Body of pancreas (tissue), 4 donors: ENCODE data around the gene GDPD4. TPM values are rescaled to one million over a fixed set of nuclear protein-coding genes. Genes with fewer than 3 reads are reported as not detected.

Experiments
- ATAC-seq: fragments of 150-250 bp; one replicate; pipeline ENCODE4 v1.9.1; 2016
- DNase-seq, 4 donors: peaks; one replicate each; pipeline ENCODE4 v3.0.0-alpha.2; 2019
- H3K27ac ChIP-seq, 4 donors: fragments of 200-600 bp; sonication (generic); 1 replicate in 3 of 4; 2 replicates in 1 of 4; pipeline versions ENCODE4 v1.5.1 to v1.6.1; 2016 to 2019; ENCODE audit warnings: mild to moderate bottlenecking in 1 of 4, mixed read lengths in 1 of 4, moderate library complexity in 1 of 4
- H3K27me3 ChIP-seq, 2 donors: fragments of 200-600 bp; sonication (generic); one replicate each; pipeline ENCODE4 v1.6.0; 2016; ENCODE audit warnings: mild to moderate bottlenecking in 1 of 2
- H3K36me3 ChIP-seq, 2 donors: fragments of 200-600 bp; sonication (generic); replicated peaks in 1 of 2; 2 replicates each; pipeline ENCODE4 v1.5.1; 2016; ENCODE audit warnings: low read depth in 2 of 2; ENCODE audit not compliant: insufficient read depth in 1 of 2
- H3K4me1 ChIP-seq: fragments of 200-600 bp; sonication (generic); one replicate; pipeline ENCODE4 v1.6.0; 2016
- H3K4me3 ChIP-seq, 2 donors: fragments of 200-600 bp; sonication (generic); 1 replicate in 1 of 2; 2 replicates in 1 of 2; pipeline ENCODE4 v1.5.1; 2016 to 2019
- H3K9me3 ChIP-seq, 3 donors: fragments of 200-600 bp; sonication (generic); 1 replicate in 2 of 3; 2 replicates in 1 of 3; pipeline ENCODE4 v1.5.1; 2016
- CTCF ChIP-seq, 7 experiments: fragments of 450-650 bp in 4 of 7; fragments of 200-600 bp in 3 of 7; sonication (generic) in 3 of 7; IDR thresholded peaks; one replicate each; pipeline ENCODE4 v1.5.1; 2016 to 2019; ENCODE audit warnings: antibody characterized with exemption in 7 of 7
- POLR2A ChIP-seq, 3 donors: fragments of 450-650 bp; IDR thresholded peaks; one replicate each; pipeline ENCODE4 v1.6.1; 2016; ENCODE audit warnings: antibody characterized with exemption in 3 of 3, mild to moderate bottlenecking in 2 of 3
- WGBS, 2 donors: methylation state at CpG; one replicate each; pipeline ENCODE4 v1.1.5; 2017; 5-methylcytosine and 5-hydroxymethylcytosine counted together
- intact Hi-C: fragments of 100-400 bp; cut with DNase I; formaldehyde crosslinking; loops from one replicate; pipeline ENCODE4 v1.15.1; 2023
- total RNA-seq, 2 donors: library from RNA; depleted of rRNA; stranded (reverse); fragments of >200 nt; gene quantifications; one replicate each; pipeline ENCODE4 v1.1.0, GENCODE V29; 2016

Gene GDPD4
- total RNA-seq, 2 donors from 2014 or later, result not detected

DNA sequence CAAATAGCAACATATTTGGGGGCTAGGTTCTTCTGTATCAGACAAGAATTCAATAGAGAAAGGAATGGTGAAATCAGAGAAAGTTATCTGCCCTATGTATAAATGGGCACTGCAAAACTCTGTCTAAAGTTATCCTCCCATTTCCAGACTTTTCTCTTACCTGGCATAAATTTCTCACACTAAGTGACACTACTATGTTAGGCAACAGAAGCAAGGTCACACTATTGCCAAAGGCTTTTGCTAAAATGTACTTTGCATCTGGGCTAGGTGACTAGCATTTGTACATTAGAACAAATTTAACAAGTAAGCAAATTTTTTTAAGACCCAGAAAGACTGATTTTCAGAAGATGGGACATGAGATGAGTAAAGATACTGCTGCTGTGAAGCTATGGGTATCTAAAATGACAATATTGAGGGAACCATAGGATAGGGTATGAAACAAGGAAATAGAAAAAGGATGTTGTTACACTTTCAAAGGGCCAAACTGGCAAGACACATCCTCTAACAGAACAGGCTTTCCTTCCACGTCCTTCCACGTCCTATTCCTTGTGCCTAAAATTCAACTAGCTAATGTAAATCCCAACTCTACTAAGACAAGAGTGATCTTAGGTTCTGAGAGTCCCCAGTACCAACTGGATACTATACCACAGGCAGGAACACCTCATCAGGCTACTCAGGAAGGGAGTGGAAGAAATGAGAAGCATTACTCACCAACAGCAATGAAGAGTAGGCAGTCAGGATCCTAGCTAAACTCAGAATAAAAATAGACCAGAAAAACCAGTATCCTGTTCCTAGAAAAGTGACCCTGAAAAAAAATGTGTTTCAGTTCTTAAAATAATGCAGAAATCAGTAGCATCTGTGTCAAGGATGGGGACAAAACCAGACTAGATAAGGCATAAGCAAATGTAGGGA, 22.6 kb downstream of the GDPD4 start:
- Histone ChIP-seq H3K4me1 (no peaks in the 10 kb centered on the region), H3K36me3 (no peaks in the 10 kb centered on the region), H3K9me3 (peaks cover 0 to 3% (median 0%) of the 10 kb centered on the region in 3 donors), H3K4me3 (no peak overlapping the region), H3K27me3 (no peaks in the 10 kb centered on the region), H3K27ac (no peak overlapping the region)
- ATAC-seq (no peak), DNase-seq (no peak)
- no peak for TF ChIP-seq CTCF (IDR thresholded peaks at IDR 0.05)
- no peak for TF ChIP-seq POLR2A (IDR thresholded peaks at IDR 0.05)
- 54 to 81% methylated on average over 2 of the region's 2 CpGs for WGBS, 2 donors
- intact Hi-C loops, result no loop called here

DNA sequence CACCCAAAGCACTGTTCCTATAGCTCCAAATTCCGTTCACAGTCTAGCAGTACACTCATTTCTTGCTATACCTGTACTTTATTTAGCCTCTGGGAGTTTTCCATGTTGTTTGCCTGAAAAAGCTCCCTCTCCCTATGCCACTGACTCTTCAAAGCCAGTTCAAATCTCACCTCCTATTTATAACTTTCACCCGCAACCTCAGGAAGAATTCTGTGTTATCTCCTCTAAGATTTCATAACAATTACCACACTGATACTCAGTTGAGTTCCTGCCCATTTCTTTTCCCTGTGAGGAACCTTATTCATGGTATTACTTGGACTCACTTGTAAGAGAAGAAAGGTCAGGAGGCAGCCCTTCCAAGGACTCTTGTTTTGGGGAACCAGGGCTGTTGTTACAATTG, 25.2 kb downstream of the GDPD4 start:
- no peak for TF ChIP-seq POLR2A (IDR thresholded peaks at IDR 0.05)
- TF ChIP-seq CTCF (IDR thresholded peaks at IDR 0.05), result no peak
- WGBS, 2 donors, result 51 to 76% methylated on average over 2 of the region's 2 CpGs
- intact Hi-C loops, result no loop called here
- Histone ChIP-seq H3K9me3 (no peaks in the 10 kb centered on the region), H3K4me3 (no peak overlapping the region), H3K4me1 (no peaks in the 10 kb centered on the region), H3K36me3 (no peaks in the 10 kb centered on the region), H3K27ac (no peak overlapping the region), H3K27me3 (no peaks in the 10 kb centered on the region)
- ATAC-seq (no peak), DNase-seq (no peak)

GRCh38 chr11:77270921-77271320, 30.6 kb downstream of the GDPD4 start:
- no peak for DNase-seq
- Histone ChIP-seq H3K9me3 (no peaks in the 10 kb centered on the region), H3K36me3 (no peaks in the 10 kb centered on the region), H3K27ac (no peak overlapping the region), H3K4me1 (no peaks in the 10 kb centered on the region), H3K4me3 (no peak overlapping the region), H3K27me3 (no peaks in the 10 kb centered on the region)
- ATAC-seq, result no peak
- intact Hi-C loops, result no loop called here
- 75 to 85% methylated on average over 3 of the region's 3 CpGs for WGBS, 2 donors
- no peak for TF ChIP-seq CTCF (IDR thresholded peaks at IDR 0.05)
- no peak for TF ChIP-seq POLR2A (IDR thresholded peaks at IDR 0.05)

GRCh38 chr11:77269484-77270123, 31.9 kb downstream of the GDPD4 start:
- no peaks in the 10 kb centered on the region for H3K27me3 ChIP-seq
- H3K27ac ChIP-seq, result no peak overlapping the region
- intact Hi-C loops, result no loop called here
- ATAC-seq (no peak), DNase-seq (no peak)
- no peak for TF ChIP-seq CTCF (IDR thresholded peaks at IDR 0.05)
- no peak for TF ChIP-seq POLR2A (IDR thresholded peaks at IDR 0.05)
- no peaks in the 10 kb centered on the region for H3K36me3 ChIP-seq
- H3K4me3 ChIP-seq, result no peak overlapping the region
- WGBS, 2 donors, result 79 to 93% methylated on average over 1 of the region's 1 CpG
- H3K4me1 ChIP-seq, result no peaks in the 10 kb centered on the region
- no peaks in the 10 kb centered on the region for H3K9me3 ChIP-seq
